Nephron progenitor cell (in vitro differentiated cells): Measurements from ENCODE around the gene SLC17A7.

Experiments
- DNase-seq: peaks from one replicate; pipeline ENCODE4 v3.0.0; 2021
- H3K27ac Mint-ChIP-seq: 2 replicates; pipeline ENCODE4 v1.8.0; 2021; ENCODE audit warnings: mild to moderate bottlenecking, moderate library complexity, mixed read lengths
- H3K27me3 Mint-ChIP-seq: 2 replicates; pipeline ENCODE4 v1.8.0; 2021; ENCODE audit warnings: mild to moderate bottlenecking, low read depth, mixed read lengths; ENCODE audit not compliant: poor library complexity
- H3K36me3 Mint-ChIP-seq: 2 replicates; pipeline ENCODE4 v1.8.0; 2021; ENCODE audit warnings: low read depth, mixed read lengths
- H3K4me1 Mint-ChIP-seq: 2 replicates; pipeline ENCODE4 v1.8.0; 2021; ENCODE audit warnings: mixed read lengths
- H3K4me3 Mint-ChIP-seq: 2 replicates; pipeline ENCODE4 v1.8.0; 2021; ENCODE audit warnings: mild to moderate bottlenecking, moderate library complexity, mixed read lengths
- H3K9me3 Mint-ChIP-seq: 2 replicates; pipeline ENCODE4 v1.8.0; 2021; ENCODE audit warnings: mild to moderate bottlenecking, moderate library complexity, mixed read lengths
- CTCF ChIP-seq: fragments of 200-600 bp; sonication (generic); IDR thresholded peaks from 2 replicates; pipeline ENCODE4 v1.5.0; 2021; ENCODE audit warnings: antibody characterized with exemption

The SLC17A7 gene

GRCh38 chr19:49470615-49470978, 29.3 kb upstream of the SLC17A7 start:
- H3K9me3 Mint-ChIP-seq, result no peaks in the 10 kb centered on the region
- H3K4me3 Mint-ChIP-seq, result no peak overlapping the region
- DNase-seq, result no peak
- peaks cover 14% of the 10 kb centered on the region for H3K27me3 Mint-ChIP-seq
- peaks cover 14% of the 10 kb centered on the region for H3K36me3 Mint-ChIP-seq
- H3K27ac Mint-ChIP-seq, result peak overlapping the region; percentile 27
- TF ChIP-seq CTCF, result no peak
- H3K4me1 Mint-ChIP-seq, result peaks cover 21% of the 10 kb centered on the region

- DNase-seq, result no peak
Measured at GRCh38 chr19:49469828-49470614, 28.7 kb upstream of the SLC17A7 start.

GRCh38 chr19:49468746-49469447, 27.6 kb upstream of the SLC17A7 start:
- Mint-ChIP-seq H3K36me3 (peaks cover 14% of the 10 kb centered on the region), H3K4me1 (peaks cover 8% of the 10 kb centered on the region), H3K27ac (no peak overlapping the region), H3K27me3 (peaks cover 6% of the 10 kb centered on the region), H3K9me3 (no peaks in the 10 kb centered on the region), H3K4me3 (no peak overlapping the region)
- DNase-seq, result peak; percentile 64
- TF ChIP-seq CTCF, result no peak

More at GRCh38 chr19:49469828-49470614, 28.7 kb upstream of the SLC17A7 start:
- no peak overlapping the region for H3K27ac Mint-ChIP-seq
- TF ChIP-seq CTCF, result no peak
- peaks cover 14% of the 10 kb centered on the region for H3K36me3 Mint-ChIP-seq
- peaks cover 15% of the 10 kb centered on the region for H3K4me1 Mint-ChIP-seq
- no peak overlapping the region for H3K4me3 Mint-ChIP-seq
- H3K9me3 Mint-ChIP-seq, result no peaks in the 10 kb centered on the region
- H3K27me3 Mint-ChIP-seq, result peaks cover 8% of the 10 kb centered on the region

GRCh38 chr19:49468199-49468598, 26.9 kb upstream of the SLC17A7 start:
- no peak overlapping the region for H3K4me3 Mint-ChIP-seq
- peaks cover 8% of the 10 kb centered on the region for H3K4me1 Mint-ChIP-seq
- H3K36me3 Mint-ChIP-seq, result peaks cover 14% of the 10 kb centered on the region
- no peak overlapping the region for H3K27ac Mint-ChIP-seq
- H3K27me3 Mint-ChIP-seq, result no peaks in the 10 kb centered on the region
- TF ChIP-seq CTCF, result no peak
- no peak for DNase-seq
- H3K9me3 Mint-ChIP-seq, result no peaks in the 10 kb centered on the region

- DNase-seq, result no peak
- H3K4me3 Mint-ChIP-seq, result no peak overlapping the region
- H3K27me3 Mint-ChIP-seq, result no peaks in the 10 kb centered on the region
- H3K36me3 Mint-ChIP-seq, result peaks cover 15% of the 10 kb centered on the region
- TF ChIP-seq CTCF, result no peak
- no peaks in the 10 kb centered on the region for H3K9me3 Mint-ChIP-seq
- peak overlapping the region; percentile 48 for H3K27ac Mint-ChIP-seq
- H3K4me1 Mint-ChIP-seq, result peaks cover 8% of the 10 kb centered on the region
Measured at GRCh38 chr19:49465371-49465770, 24.0 kb upstream of the SLC17A7 start.
